DND-41 (cell line): ENCODE results near the gene FAM209A.

Source experiments
- EZH2 ChIP-seq: IDR thresholded peaks from 3 replicates; pipeline ENCODE4 v1.6.1; 2012; ENCODE audit warnings: borderline replicate concordance, low read depth, mild to moderate bottlenecking, moderate library complexity, low read length, inconsistent platforms; ENCODE audit not compliant: severe bottlenecking
- TF ChIP-seq, protein P1 (sequence below): IDR thresholded peaks from 2 replicates; pipeline ENCODE4 v1.5.1; 2012; ENCODE audit warnings: borderline replicate concordance, low read length, moderate library complexity, mild to moderate bottlenecking; ENCODE audit not compliant: poor library complexity, severe bottlenecking; ENCODE audit errors: extremely low read depth

DNA sequence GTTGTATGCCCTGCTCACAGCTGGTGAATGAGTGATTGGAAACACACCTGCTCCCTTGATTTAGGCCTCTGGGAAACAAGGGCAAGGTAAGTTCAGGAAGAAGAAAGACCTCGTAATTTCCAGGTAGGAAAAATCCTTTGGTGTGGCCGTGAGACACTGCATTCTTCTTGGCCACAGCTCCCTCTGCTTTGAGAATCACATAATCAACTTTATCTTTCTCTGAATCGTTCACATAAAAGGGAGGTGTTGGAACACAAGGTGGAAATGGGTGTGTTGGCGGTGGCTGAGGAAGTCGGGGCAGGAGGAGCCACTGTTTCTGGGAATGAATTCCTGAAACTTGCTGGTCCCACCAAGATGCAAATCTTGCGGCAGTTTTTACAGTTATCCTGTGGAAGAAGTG lies 34.4 kb downstream of the FAM209A start:
- no peak for TF ChIP-seq EZH2
- TF ChIP-seq, protein P1, sequence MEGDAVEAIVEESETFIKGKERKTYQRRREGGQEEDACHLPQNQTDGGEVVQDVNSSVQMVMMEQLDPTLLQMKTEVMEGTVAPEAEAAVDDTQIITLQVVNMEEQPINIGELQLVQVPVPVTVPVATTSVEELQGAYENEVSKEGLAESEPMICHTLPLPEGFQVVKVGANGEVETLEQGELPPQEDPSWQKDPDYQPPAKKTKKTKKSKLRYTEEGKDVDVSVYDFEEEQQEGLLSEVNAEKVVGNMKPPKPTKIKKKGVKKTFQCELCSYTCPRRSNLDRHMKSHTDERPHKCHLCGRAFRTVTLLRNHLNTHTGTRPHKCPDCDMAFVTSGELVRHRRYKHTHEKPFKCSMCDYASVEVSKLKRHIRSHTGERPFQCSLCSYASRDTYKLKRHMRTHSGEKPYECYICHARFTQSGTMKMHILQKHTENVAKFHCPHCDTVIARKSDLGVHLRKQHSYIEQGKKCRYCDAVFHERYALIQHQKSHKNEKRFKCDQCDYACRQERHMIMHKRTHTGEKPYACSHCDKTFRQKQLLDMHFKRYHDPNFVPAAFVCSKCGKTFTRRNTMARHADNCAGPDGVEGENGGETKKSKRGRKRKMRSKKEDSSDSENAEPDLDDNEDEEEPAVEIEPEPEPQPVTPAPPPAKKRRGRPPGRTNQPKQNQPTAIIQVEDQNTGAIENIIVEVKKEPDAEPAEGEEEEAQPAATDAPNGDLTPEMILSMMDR: no peak
